ENCODE data around the gene FAM241A.
A peak's percentile ranks its signal among the peaks of the same experiment; 100 is the strongest.
"Not testable (repeated sequence)": the region's sequence is repeated elsewhere in the genome, so short reads cannot be mapped to it uniquely, and the experiment has no call there.

Gene FAM241A

GRCh38 chr4:112147697-112148096 lies 2.4 kb downstream of the FAM241A start:
- no peak for DNase-seq
- Histone ChIP-seq H3K27me3 (replicated peaks; ENCODE audit: control insufficient read depth, insufficient read depth, low read length, poor library complexity, severe bottlenecking) (no peaks in the 10 kb centered on the region), H3K9me3 (ENCODE audit: control insufficient read depth, low read length) (no peaks in the 10 kb centered on the region), H3K4me3 (ENCODE audit: insufficient read depth, low read depth, low read length, poor library complexity, severe bottlenecking) (no peak overlapping the region), H3K27ac (ENCODE audit: insufficient read depth, low read length, poor library complexity, severe bottlenecking) (no peak overlapping the region), H3K36me3 (ENCODE audit: control insufficient read depth, insufficient read depth, low read length) (no peaks in the 10 kb centered on the region), H3K4me1 (ENCODE audit: control insufficient read depth, insufficient read depth, low read length, poor library complexity, severe bottlenecking) (peaks cover 9% of the 10 kb centered on the region)

GRCh38 chr4:112150920-112151319 lies 5.7 kb downstream of the FAM241A start:
- H3K27me3 ChIP-seq (replicated peaks; ENCODE audit: control insufficient read depth, insufficient read depth, low read length, poor library complexity, severe bottlenecking): no peaks in the 10 kb centered on the region
- no peak for DNase-seq
- no peak overlapping the region for H3K27ac ChIP-seq (ENCODE audit: insufficient read depth, low read length, poor library complexity, severe bottlenecking)
- H3K9me3 ChIP-seq (ENCODE audit: control insufficient read depth, low read length): no peaks in the 10 kb centered on the region
- no peaks in the 10 kb centered on the region for H3K36me3 ChIP-seq (ENCODE audit: control insufficient read depth, insufficient read depth, low read length)
- H3K4me1 ChIP-seq (ENCODE audit: control insufficient read depth, insufficient read depth, low read length, poor library complexity, severe bottlenecking): peaks cover 9% of the 10 kb centered on the region
- no peak overlapping the region for H3K4me3 ChIP-seq (ENCODE audit: insufficient read depth, low read depth, low read length, poor library complexity, severe bottlenecking)

GRCh38 chr4:112152521-112152920 lies 7.3 kb downstream of the FAM241A start:
- no peak for DNase-seq
- no peak overlapping the region for H3K27ac ChIP-seq (ENCODE audit: insufficient read depth, low read length, poor library complexity, severe bottlenecking)
- H3K4me3 ChIP-seq (ENCODE audit: insufficient read depth, low read depth, low read length, poor library complexity, severe bottlenecking): no peak overlapping the region
- H3K27me3 ChIP-seq (replicated peaks; ENCODE audit: control insufficient read depth, insufficient read depth, low read length, poor library complexity, severe bottlenecking): no peaks in the 10 kb centered on the region
- no peaks in the 10 kb centered on the region for H3K4me1 ChIP-seq (ENCODE audit: control insufficient read depth, insufficient read depth, low read length, poor library complexity, severe bottlenecking)
- no peaks in the 10 kb centered on the region for H3K36me3 ChIP-seq (ENCODE audit: control insufficient read depth, insufficient read depth, low read length)
- no peaks in the 10 kb centered on the region for H3K9me3 ChIP-seq (ENCODE audit: control insufficient read depth, low read length)

GRCh38 chr4:112153211-112153791 lies 8.0 kb downstream of the FAM241A start:
- no peaks in the 10 kb centered on the region for H3K27me3 ChIP-seq (replicated peaks; ENCODE audit: control insufficient read depth, insufficient read depth, low read length, poor library complexity, severe bottlenecking)
- no peak overlapping the region for H3K4me3 ChIP-seq (ENCODE audit: insufficient read depth, low read depth, low read length, poor library complexity, severe bottlenecking)
- no peaks in the 10 kb centered on the region for H3K36me3 ChIP-seq (ENCODE audit: control insufficient read depth, insufficient read depth, low read length)
- no peaks in the 10 kb centered on the region for H3K4me1 ChIP-seq (ENCODE audit: control insufficient read depth, insufficient read depth, low read length, poor library complexity, severe bottlenecking)
- DNase-seq: no peak
- no peaks in the 10 kb centered on the region for H3K9me3 ChIP-seq (ENCODE audit: control insufficient read depth, low read length)
- H3K27ac ChIP-seq (ENCODE audit: insufficient read depth, low read length, poor library complexity, severe bottlenecking): no peak overlapping the region

- Histone ChIP-seq H3K9me3 (ENCODE audit: control insufficient read depth, low read length) (no peaks in the 10 kb centered on the region), H3K4me1 (ENCODE audit: control insufficient read depth, insufficient read depth, low read length, poor library complexity, severe bottlenecking) (no peaks in the 10 kb centered on the region), H3K27ac (ENCODE audit: insufficient read depth, low read length, poor library complexity, severe bottlenecking) (no peak overlapping the region), H3K4me3 (ENCODE audit: insufficient read depth, low read depth, low read length, poor library complexity, severe bottlenecking) (no peak overlapping the region), H3K36me3 (ENCODE audit: control insufficient read depth, insufficient read depth, low read length) (no peaks in the 10 kb centered on the region), H3K27me3 (replicated peaks; ENCODE audit: control insufficient read depth, insufficient read depth, low read length, poor library complexity, severe bottlenecking) (no peaks in the 10 kb centered on the region)
- no peak for DNase-seq
These were observed 10.9 kb downstream of the FAM241A start for GRCh38 chr4:112156112-112156511.

- no peak for DNase-seq
- Histone ChIP-seq H3K27me3 (replicated peaks; ENCODE audit: control insufficient read depth, insufficient read depth, low read length, poor library complexity, severe bottlenecking) (no peaks in the 10 kb centered on the region), H3K4me1 (ENCODE audit: control insufficient read depth, insufficient read depth, low read length, poor library complexity, severe bottlenecking) (no peaks in the 10 kb centered on the region), H3K27ac (ENCODE audit: insufficient read depth, low read length, poor library complexity, severe bottlenecking) (no peak overlapping the region), H3K36me3 (ENCODE audit: control insufficient read depth, insufficient read depth, low read length) (no peaks in the 10 kb centered on the region), H3K9me3 (ENCODE audit: control insufficient read depth, low read length) (no peaks in the 10 kb centered on the region), H3K4me3 (ENCODE audit: insufficient read depth, low read depth, low read length, poor library complexity, severe bottlenecking) (no peak overlapping the region)
These were observed 11.3 kb downstream of the FAM241A start for GRCh38 chr4:112156553-112156952.

- H3K27me3 ChIP-seq (replicated peaks; ENCODE audit: control insufficient read depth, insufficient read depth, low read length, poor library complexity, severe bottlenecking); H3K9me3 ChIP-seq (ENCODE audit: control insufficient read depth, low read length); DNase-seq; H3K4me3 ChIP-seq (ENCODE audit: insufficient read depth, low read depth, low read length, poor library complexity, severe bottlenecking); H3K36me3 ChIP-seq (ENCODE audit: control insufficient read depth, insufficient read depth, low read length); H3K27ac ChIP-seq (ENCODE audit: insufficient read depth, low read length, poor library complexity, severe bottlenecking); H3K4me1 ChIP-seq (ENCODE audit: control insufficient read depth, insufficient read depth, low read length, poor library complexity, severe bottlenecking): not testable (repeated sequence)
These were observed 18.5 kb downstream of the FAM241A start for GRCh38 chr4:112163706-112164105.

GRCh38 chr4:112167794-112168193 lies 22.5 kb downstream of the FAM241A start:
- Histone ChIP-seq H3K4me1 (ENCODE audit: control insufficient read depth, insufficient read depth, low read length, poor library complexity, severe bottlenecking) (peaks cover 17% of the 10 kb centered on the region), H3K4me3 (ENCODE audit: insufficient read depth, low read depth, low read length, poor library complexity, severe bottlenecking) (no peak overlapping the region), H3K27ac (ENCODE audit: insufficient read depth, low read length, poor library complexity, severe bottlenecking) (peak overlapping the region; percentile 38), H3K27me3 (replicated peaks; ENCODE audit: control insufficient read depth, insufficient read depth, low read length, poor library complexity, severe bottlenecking) (no peaks in the 10 kb centered on the region), H3K9me3 (ENCODE audit: control insufficient read depth, low read length) (no peaks in the 10 kb centered on the region), H3K36me3 (ENCODE audit: control insufficient read depth, insufficient read depth, low read length) (no peaks in the 10 kb centered on the region)
- peak in 2 of 3 donors; percentile 11 to 25 for DNase-seq

- no peaks in the 10 kb centered on the region for H3K9me3 ChIP-seq (ENCODE audit: control insufficient read depth, low read length)
- no peaks in the 10 kb centered on the region for H3K27me3 ChIP-seq (replicated peaks; ENCODE audit: control insufficient read depth, insufficient read depth, low read length, poor library complexity, severe bottlenecking)
- no peak overlapping the region for H3K4me3 ChIP-seq (ENCODE audit: insufficient read depth, low read depth, low read length, poor library complexity, severe bottlenecking)
- no peak for DNase-seq
- H3K4me1 ChIP-seq (ENCODE audit: control insufficient read depth, insufficient read depth, low read length, poor library complexity, severe bottlenecking): peaks cover 17% of the 10 kb centered on the region
- H3K36me3 ChIP-seq (ENCODE audit: control insufficient read depth, insufficient read depth, low read length): no peaks in the 10 kb centered on the region
- H3K27ac ChIP-seq (ENCODE audit: insufficient read depth, low read length, poor library complexity, severe bottlenecking): peak overlapping the region; percentile 11
These were observed 23.7 kb downstream of the FAM241A start for GRCh38 chr4:112168719-112169500.

- Histone ChIP-seq H3K9me3 (ENCODE audit: control insufficient read depth, low read length) (no peaks in the 10 kb centered on the region), H3K36me3 (ENCODE audit: control insufficient read depth, insufficient read depth, low read length) (no peaks in the 10 kb centered on the region), H3K4me3 (ENCODE audit: insufficient read depth, low read depth, low read length, poor library complexity, severe bottlenecking) (no peak overlapping the region), H3K27ac (ENCODE audit: insufficient read depth, low read length, poor library complexity, severe bottlenecking) (no peak overlapping the region), H3K27me3 (replicated peaks; ENCODE audit: control insufficient read depth, insufficient read depth, low read length, poor library complexity, severe bottlenecking) (no peaks in the 10 kb centered on the region), H3K4me1 (ENCODE audit: control insufficient read depth, insufficient read depth, low read length, poor library complexity, severe bottlenecking) (peaks cover 17% of the 10 kb centered on the region)
- DNase-seq: no peak
These were observed 25.3 kb downstream of the FAM241A start for GRCh38 chr4:112170451-112170993.

Data from effector memory CD4-positive, alpha-beta T cell (primary cell).